Measurements from ENCODE around the gene FAM107B.
"Not testable (repeated sequence)": the region's sequence is repeated elsewhere in the genome, so short reads cannot be mapped to it uniquely, and the experiment has no call there.

Gene FAM107B

GRCh38 chr10:14774797-14775196 lies at the start of gene FAM107B:
Gene FAM107B (minus strand): TSS chr10:14774897. CDS start chr10:14774663, 234 bp downstream.
- no peak for DNase-seq

- no peak for DNase-seq
Observed at GRCh38 chr10:14823966-14824365, 49.3 kb upstream of the FAM107B start.

GRCh38 chr10:14822879-14823755 lies 48.4 kb upstream of the FAM107B start:
- peak; percentile 46 for DNase-seq

DNA sequence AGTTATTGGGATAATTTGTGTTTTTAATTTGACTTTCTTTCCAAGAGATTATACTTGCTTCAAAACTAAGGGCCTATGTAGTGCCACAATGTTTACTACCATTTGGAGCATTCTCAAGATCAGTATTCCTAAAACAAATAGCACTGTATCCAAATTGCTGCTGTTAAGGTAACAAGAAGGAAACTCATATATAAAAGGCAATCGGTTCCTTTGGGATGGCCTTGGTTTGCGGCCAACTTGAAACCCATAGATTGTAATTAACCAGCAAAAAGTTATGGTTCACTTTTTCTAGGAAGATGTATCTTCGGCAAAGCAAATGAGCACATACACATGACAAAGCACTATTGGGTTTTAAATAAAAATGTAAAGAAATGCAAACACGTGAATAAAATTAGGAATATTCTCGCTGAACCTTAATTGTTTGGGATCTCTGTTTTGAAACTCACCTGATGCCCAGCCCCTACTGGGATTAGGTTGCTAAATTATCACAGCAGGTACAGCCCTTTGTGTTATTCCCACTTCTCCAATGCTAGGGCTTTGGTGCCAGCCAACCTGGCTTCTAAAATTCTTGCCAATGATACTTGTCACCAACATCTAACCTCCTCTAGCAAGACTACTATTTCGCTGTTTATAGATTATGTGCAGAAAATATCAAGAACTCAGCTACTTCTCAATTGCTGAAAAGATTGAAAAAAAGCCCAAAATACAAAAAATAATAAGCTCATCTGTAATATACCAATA lies 47.1 kb upstream of the FAM107B start:
- no peak for DNase-seq

DNA sequence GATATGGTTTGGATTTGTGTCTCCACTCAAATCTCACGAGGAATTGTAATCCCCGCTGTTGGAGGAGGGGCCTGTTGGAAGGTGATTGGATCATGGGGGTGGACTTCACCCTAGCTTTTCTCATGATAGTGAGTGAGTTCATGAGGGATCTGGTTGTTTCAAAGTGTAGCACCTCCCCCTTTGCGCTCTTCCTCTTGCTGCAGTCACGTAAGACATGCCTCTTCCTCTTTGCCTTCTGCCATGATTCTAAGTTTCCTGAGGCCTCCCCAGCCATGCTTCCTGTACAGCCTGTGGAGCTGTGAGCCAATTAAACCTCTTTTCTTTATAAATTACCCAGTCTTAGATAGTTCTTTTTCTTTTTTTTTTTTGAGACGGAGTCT lies 46.1 kb upstream of the FAM107B start:
- DNase-seq: no peak

DNA sequence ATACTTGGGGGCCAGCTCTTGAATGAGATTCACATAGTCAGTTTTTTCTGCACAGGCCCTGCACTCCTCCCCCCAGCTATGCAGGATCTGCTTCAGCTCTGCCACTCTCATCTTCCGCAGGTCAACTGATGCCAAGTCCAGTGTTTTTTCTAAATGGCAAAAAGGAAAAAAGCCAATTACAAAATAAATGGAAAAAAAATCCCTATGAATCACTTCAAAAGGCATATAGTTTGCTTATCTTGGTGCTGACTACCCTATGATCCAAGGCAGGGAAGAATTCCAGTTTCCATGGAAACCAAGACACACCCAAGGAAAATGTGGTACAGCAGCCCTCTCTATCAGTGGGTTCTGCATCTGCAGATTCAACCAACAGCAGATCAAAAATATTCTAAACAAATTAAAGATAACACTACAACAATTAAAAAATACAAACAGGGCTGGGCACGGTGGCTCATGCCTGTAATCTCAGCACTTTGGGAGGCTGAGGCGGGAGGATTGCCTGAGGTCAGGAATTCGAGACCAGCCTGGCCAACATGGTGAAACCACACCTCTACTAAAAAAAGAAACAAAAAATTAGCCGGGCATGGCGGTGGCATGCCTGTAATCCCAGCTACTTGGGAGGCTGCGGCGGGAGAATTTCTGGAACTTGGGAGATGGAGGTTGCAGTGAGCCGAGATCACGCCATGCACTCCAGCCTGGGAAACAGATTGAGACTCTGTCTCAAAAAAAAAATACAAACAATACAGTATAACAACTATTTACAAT lies 45.5 kb upstream of the FAM107B start:
- no peak for DNase-seq

GRCh38 chr10:14816717-14817116 lies 42.0 kb upstream of the FAM107B start:
- not testable (repeated sequence) for DNase-seq

DNA sequence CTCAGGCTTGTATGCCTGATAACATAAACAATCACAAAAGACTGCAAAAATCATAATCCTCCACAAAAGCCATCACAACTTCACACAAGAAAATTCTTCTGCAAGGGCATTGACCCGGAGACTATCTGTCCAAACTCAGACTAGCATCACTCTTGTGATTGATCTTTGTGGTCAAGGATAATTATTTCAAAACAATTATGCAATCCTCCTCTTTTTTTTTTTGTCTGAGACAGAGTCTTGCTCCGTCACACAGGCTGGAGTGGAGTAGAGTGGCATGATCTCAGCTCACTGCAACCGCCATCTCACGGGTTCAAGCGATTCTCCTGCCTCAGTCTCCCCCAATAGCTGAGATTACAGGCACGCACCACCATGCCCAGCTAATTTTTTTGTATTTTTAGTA lies 41.0 kb upstream of the FAM107B start:
- no peak for DNase-seq

DNA sequence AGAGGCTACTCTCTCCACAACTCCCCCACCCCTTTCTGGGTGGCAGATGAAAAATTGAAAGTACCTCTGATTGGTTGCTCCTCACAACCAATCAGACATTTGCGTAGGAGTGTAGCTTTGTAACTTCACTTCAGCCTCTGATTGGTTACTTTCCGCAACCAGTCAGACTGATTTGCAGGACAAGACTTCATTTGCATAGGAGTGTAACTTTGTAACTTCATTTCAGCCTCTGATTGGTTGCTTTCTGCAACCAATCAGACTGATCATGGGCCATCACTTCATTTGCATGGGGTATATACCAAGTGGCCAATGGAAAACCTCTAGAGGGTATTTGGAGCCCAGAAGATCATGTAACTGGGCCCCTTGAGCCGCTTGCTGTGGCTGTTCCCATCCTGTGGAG lies 37.6 kb upstream of the FAM107B start:
- no peak for DNase-seq

GRCh38 chr10:14810969-14811953 lies 36.6 kb upstream of the FAM107B start:
- DNase-seq: no peak

- no peak for DNase-seq
Observed at GRCh38 chr10:14806318-14806717, 31.6 kb upstream of the FAM107B start.

- DNase-seq: no peak
Observed at GRCh38 chr10:14803827-14804226, 29.1 kb upstream of the FAM107B start.

- DNase-seq: no peak
Observed at GRCh38 chr10:14801723-14802122, 27.0 kb upstream of the FAM107B start.

DNA sequence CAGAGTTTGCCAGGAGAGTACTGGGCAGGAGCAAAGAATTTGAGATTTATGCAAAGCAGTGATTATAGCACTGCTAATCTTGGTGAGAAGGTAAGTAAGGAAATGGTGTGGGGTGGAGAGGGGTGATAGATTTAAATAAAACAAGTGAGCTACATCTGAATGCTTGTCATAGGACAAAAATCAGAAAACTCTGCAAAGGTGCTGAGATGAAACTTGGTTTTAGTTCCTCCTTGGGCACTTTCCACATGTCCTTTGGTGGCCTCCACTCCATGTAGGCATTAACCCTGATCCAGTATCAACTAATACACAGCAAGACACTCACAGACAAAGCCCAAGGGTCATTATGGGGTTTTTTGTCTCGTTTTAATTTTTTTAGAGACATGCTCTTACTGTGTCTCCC lies 25.7 kb upstream of the FAM107B start:
- no peak for DNase-seq

GRCh38 chr10:14798636-14799035 lies 23.9 kb upstream of the FAM107B start:
- no peak for DNase-seq

DNA sequence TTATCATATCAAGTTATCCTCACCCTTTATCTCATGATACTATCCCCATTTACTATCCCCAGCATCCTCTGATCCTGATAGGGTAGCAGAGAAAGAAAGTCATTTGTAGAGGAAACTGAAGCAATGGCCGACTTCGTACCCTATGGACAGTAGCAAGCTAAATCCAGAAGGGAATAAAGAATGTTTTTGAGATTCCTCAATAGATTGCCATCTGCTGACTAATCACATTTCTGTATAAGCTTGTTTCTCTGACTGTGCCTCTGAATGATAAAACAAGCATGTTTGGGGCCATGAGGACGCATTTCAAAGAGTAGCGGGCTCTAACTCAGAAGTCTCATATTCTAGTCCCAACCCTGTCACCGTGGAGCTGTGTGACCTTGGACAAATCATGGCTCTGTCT lies 13.2 kb upstream of the FAM107B start:
- no peak for DNase-seq

GRCh38 chr10:14784459-14785055 lies 9.9 kb upstream of the FAM107B start:
- DNase-seq: no peak

GRCh38 chr10:14782691-14783363 lies 8.1 kb upstream of the FAM107B start:
- no peak for DNase-seq

DNA sequence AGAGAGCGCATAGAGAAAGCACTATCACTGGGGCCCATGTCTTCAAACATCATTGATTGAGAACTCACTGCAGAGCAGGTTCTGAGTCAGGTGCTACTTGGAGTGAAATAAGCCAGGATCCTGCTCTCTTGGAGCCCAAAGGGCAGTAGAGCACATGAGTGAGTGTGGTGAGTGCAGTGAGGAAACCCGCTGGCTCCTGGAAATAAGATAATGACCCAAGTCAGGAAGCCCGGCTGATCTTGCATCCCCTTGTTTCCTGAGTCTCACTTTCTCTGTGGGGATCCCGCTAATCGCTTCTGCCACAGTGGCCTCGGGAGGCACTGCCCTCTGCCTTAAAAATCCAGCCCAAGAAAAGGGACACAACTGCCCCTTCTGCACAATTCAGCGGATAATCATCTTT lies 7.1 kb upstream of the FAM107B start:
- DNase-seq: no peak

- no peak for DNase-seq
Observed at GRCh38 chr10:14779001-14779651, 4.4 kb upstream of the FAM107B start.

DNA sequence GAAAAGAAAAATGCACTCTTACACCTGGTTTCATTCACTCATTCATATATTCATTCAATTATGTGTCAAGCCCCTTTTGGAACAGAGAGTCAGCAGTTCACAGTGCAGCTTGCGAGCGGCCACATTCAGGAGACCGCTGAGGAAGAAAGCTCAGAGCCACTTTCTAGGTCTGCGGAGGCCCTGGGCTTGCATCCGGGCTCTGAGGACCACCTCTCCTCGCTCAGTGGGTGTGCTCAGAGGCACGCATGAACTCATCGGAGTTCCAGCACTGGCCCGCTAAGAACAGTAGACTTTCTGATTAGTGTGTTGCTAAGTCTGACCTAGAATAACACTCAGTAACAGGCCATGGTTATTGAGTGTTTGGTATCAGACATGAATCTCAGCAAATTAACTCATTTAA lies 1.8 kb upstream of the FAM107B start:
- DNase-seq: no peak
